Ascending aorta (tissue), 2 donors: ENCODE results near the gene CD6. TPM values are rescaled to one million over a fixed set of nuclear protein-coding genes. Genes with fewer than 3 reads are reported as not detected.

Source experiments
- DNase-seq, 2 donors: peaks; one replicate each; pipeline ENCODE4 v3.0.0-alpha.2; 2019; ENCODE audit warnings: low spot score in 2 of 2
- H3K27ac ChIP-seq, 2 donors: fragments of 200-600 bp; sonication (generic); one replicate each; pipeline ENCODE4 v1.5.1; 2016 to 2017; ENCODE audit warnings: mild to moderate bottlenecking in 1 of 2
- H3K27me3 ChIP-seq: fragments of 200-600 bp; sonication (generic); one replicate; pipeline ENCODE4 v1.5.1; 2017
- H3K36me3 ChIP-seq, 2 donors: fragments of 200-600 bp; sonication (generic); one replicate each; pipeline ENCODE4 v1.5.1; 2016
- H3K4me1 ChIP-seq, 2 donors: fragments of 200-600 bp; sonication (generic); one replicate each; pipeline ENCODE4 v1.5.1; 2016 to 2017; ENCODE audit warnings: mild to moderate bottlenecking in 1 of 2
- H3K4me3 ChIP-seq, 2 donors: fragments of 200-600 bp; sonication (generic); one replicate each; pipeline ENCODE4 v1.5.1; 2016 to 2017; ENCODE audit warnings: mild to moderate bottlenecking in 1 of 2
- H3K9me3 ChIP-seq, 2 donors: fragments of 200-600 bp; sonication (generic); one replicate each; pipeline ENCODE4 v1.5.1; 2016
- intact Hi-C: fragments of 100-400 bp; cut with DNase I; formaldehyde crosslinking; loops from one replicate; pipeline ENCODE4 v1.15.1; 2023
- total RNA-seq: library from RNA; depleted of rRNA; stranded (reverse); fragments of >200 nt; gene quantifications from one replicate; pipeline ENCODE4 v1.1.0, GENCODE V29; 2016
- TF ChIP-seq, protein P1 (sequence below), 3 experiments: fragments of 200-600 bp in 2 of 3; fragments of 450-650 bp in 1 of 3; sonication (generic) in 2 of 3; IDR thresholded peaks; one replicate each; pipeline ENCODE4 v1.5.1; 2016 to 2019; ENCODE audit warnings: antibody characterized with exemption in 3 of 3, mild to moderate bottlenecking in 1 of 3, moderate library complexity in 1 of 3

The CD6 gene, protein sequence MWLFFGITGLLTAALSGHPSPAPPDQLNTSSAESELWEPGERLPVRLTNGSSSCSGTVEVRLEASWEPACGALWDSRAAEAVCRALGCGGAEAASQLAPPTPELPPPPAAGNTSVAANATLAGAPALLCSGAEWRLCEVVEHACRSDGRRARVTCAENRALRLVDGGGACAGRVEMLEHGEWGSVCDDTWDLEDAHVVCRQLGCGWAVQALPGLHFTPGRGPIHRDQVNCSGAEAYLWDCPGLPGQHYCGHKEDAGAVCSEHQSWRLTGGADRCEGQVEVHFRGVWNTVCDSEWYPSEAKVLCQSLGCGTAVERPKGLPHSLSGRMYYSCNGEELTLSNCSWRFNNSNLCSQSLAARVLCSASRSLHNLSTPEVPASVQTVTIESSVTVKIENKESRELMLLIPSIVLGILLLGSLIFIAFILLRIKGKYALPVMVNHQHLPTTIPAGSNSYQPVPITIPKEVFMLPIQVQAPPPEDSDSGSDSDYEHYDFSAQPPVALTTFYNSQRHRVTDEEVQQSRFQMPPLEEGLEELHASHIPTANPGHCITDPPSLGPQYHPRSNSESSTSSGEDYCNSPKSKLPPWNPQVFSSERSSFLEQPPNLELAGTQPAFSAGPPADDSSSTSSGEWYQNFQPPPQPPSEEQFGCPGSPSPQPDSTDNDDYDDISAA
- total RNA-seq, result not detected

DNA sequence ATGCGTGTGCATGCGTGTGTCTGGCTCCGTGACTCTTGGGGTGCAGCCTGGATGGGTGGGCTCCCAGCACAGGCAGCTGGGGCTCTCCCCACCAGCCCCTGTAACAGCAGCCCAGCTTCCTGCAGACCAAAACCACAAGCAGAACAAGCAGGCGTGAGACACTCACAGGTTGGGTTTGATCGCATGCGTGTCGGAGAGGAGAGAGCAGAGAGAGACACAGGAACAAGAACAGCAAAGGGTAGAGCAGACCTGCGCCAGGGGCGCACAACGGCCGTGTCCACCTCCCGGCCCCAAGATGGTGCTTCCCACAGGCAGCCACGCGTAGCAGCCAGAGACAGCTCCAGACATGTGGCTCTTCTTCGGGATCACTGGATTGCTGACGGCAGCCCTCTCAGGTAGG, at the start of gene CD6:
CD6 (plus strand) TSS at position 161 of the 400 bp plus-strand sequence; CDS start at position 347, 186 bp downstream.
- no peak within 1 kb of the TSS for H3K27ac ChIP-seq
- no peak within 1 kb of the TSS for H3K4me3 ChIP-seq
- H3K36me3 ChIP-seq, result no peaks in the 10 kb centered on the region

DNA sequence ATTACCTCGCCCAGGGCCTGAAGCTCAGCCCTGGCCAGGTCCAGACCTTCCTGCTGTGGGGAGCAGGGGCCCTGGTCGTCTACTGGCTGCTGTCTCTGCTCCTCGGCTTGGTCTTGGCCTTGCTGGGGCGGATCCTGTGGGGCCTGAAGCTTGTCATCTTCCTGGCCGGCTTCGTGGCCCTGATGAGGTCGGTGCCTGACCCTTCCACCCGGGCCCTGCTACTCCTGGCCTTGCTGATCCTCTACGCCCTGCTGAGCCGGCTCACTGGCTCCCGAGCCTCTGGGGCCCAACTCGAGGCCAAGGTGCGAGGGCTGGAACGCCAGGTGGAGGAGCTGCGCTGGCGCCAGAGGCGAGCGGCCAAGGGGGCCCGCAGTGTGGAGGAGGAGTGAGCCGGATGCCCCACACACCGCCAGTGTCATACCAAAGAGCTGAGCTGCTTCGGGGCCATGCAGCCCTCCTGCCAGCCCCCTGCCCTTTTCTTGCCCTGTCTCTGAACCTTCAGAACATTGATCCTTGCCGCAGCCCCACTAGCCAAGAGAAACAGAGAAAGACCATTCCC, 49.6 kb upstream of the CD6 start:
- H3K36me3 ChIP-seq, result peaks cover 33 to 40% of the 10 kb centered on the region in 2 donors
- intact Hi-C loops, result no loop called here
- no peak overlapping the region for H3K27ac ChIP-seq
- no peaks in the 10 kb centered on the region for H3K27me3 ChIP-seq
- H3K4me3 ChIP-seq, result no peak overlapping the region
- no peaks in the 10 kb centered on the region for H3K9me3 ChIP-seq
- no peak for DNase-seq
- TF ChIP-seq, protein P1, sequence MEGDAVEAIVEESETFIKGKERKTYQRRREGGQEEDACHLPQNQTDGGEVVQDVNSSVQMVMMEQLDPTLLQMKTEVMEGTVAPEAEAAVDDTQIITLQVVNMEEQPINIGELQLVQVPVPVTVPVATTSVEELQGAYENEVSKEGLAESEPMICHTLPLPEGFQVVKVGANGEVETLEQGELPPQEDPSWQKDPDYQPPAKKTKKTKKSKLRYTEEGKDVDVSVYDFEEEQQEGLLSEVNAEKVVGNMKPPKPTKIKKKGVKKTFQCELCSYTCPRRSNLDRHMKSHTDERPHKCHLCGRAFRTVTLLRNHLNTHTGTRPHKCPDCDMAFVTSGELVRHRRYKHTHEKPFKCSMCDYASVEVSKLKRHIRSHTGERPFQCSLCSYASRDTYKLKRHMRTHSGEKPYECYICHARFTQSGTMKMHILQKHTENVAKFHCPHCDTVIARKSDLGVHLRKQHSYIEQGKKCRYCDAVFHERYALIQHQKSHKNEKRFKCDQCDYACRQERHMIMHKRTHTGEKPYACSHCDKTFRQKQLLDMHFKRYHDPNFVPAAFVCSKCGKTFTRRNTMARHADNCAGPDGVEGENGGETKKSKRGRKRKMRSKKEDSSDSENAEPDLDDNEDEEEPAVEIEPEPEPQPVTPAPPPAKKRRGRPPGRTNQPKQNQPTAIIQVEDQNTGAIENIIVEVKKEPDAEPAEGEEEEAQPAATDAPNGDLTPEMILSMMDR (IDR thresholded peaks at IDR 0.05), result no peak
- H3K4me1 ChIP-seq, result peaks cover 8 to 17% of the 10 kb centered on the region in 2 donors

More for the DNA sequence above, at the start of gene CD6:
- no peaks in the 10 kb centered on the region for H3K27me3 ChIP-seq
- TF ChIP-seq, protein P1 (IDR thresholded peaks at IDR 0.05), result no peak
- no peaks in the 10 kb centered on the region for H3K4me1 ChIP-seq
- intact Hi-C loops, result no loop called here
- DNase-seq, result no peak
- H3K9me3 ChIP-seq, result no peaks in the 10 kb centered on the region

DNA sequence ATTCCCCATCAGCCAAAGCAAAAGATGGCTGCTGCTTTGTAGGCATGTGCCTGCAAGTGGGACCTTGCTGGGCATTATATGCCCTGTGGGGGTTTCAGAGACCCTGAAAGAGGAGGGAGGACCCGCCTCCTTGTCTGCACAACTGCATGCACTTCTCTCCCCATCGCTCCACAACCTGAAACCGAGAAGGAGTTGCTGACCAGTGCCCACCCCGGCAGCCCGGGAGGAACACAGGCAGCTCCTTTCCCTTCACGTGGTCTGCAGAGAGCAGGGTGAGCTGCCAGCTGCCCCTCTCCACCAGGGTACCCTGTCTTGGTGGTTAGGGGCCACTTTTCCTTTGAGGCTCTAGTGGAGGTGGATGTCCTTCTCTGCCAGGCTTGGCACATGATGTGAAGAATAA, 48.6 kb upstream of the CD6 start:
- peaks cover 33 to 40% of the 10 kb centered on the region in 2 donors for H3K36me3 ChIP-seq
- no peak overlapping the region for H3K4me3 ChIP-seq
- H3K9me3 ChIP-seq, result no peaks in the 10 kb centered on the region
- intact Hi-C loops, result no loop called here
- no peak for DNase-seq
- H3K27ac ChIP-seq, result no peak overlapping the region
- peaks cover 8 to 15% of the 10 kb centered on the region in 2 donors for H3K4me1 ChIP-seq
- TF ChIP-seq, protein P1 (IDR thresholded peaks at IDR 0.05), result no peak
- H3K27me3 ChIP-seq, result no peaks in the 10 kb centered on the region

DNA sequence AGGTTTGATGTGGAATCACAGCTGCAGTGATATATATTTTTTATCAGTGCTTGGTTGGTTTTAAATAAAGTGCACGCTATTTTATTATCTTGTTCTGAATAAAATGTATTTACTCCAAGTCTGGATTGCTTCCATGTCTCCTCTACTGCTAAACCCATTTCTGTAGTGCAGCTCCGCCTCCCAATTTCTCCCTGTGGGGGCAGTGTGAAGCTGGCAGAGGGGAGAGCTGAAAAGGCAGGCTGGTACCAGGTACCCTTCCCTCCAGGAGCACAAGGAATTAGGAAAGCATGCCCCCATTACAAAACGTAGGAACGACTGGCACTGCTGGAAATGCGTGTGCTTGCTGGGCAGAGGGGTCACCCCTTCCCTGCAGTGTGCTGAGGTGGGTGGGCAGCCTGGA, 48.2 kb upstream of the CD6 start:
- H3K4me1 ChIP-seq, result peaks cover 8 to 15% of the 10 kb centered on the region in 2 donors
- H3K27me3 ChIP-seq, result no peaks in the 10 kb centered on the region
- TF ChIP-seq, protein P1 (IDR thresholded peaks at IDR 0.05), result no peak
- no peak overlapping the region for H3K4me3 ChIP-seq
- H3K36me3 ChIP-seq, result peaks cover 33 to 40% of the 10 kb centered on the region in 2 donors
- no peak for DNase-seq
- H3K27ac ChIP-seq, result no peak overlapping the region
- intact Hi-C loops, result no loop called here
- no peaks in the 10 kb centered on the region for H3K9me3 ChIP-seq

DNA sequence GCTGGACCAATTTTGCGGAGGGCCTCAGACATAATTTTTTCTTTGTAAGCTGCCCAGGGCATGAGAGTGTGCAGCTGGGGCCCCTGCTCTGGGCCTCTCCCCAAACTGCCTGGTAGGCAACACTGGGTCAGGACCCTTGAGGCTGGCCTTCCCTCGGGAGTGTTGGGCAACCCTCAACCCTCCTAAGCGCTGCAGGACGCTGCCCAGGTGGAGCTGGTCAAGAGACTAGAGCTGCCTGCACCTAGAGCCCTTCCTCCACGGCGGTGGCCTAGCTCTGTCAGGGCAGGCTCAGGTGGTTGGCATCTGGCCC, 47.7 kb upstream of the CD6 start:
- H3K4me1 ChIP-seq, result peaks cover 8 to 15% of the 10 kb centered on the region in 2 donors
- intact Hi-C loops, result no loop called here
- H3K36me3 ChIP-seq, result peaks cover 33 to 40% of the 10 kb centered on the region in 2 donors
- TF ChIP-seq, protein P1 (IDR thresholded peaks at IDR 0.05), result no peak
- peak overlapping the region; percentile 77 to 80 for H3K4me3 ChIP-seq
- no peaks in the 10 kb centered on the region for H3K27me3 ChIP-seq
- H3K27ac ChIP-seq, result no peak overlapping the region
- no peaks in the 10 kb centered on the region for H3K9me3 ChIP-seq
- no peak for DNase-seq
